OCI-LY3 (cell line): ENCODE measurements around the gene FCN2.
A peak's percentile ranks its signal among the peaks of the same experiment; 100 is the strongest.

Experiments used
- H2AFZ ChIP-seq: fragments of 200-600, 300-600 bp; shearing (Covaris generic); 2 replicates; pipeline ENCODE4 v1.6.0; 2014; ENCODE audit warnings: antibody characterized with exemption, low read depth, low read length
- H3K27ac ChIP-seq: fragments of 200-600, 300-600 bp; sonication (generic); 2 replicates; pipeline ENCODE4 v1.5.1; 2014; ENCODE audit warnings: mild to moderate bottlenecking, low read length, moderate library complexity, mixed read lengths
- H3K27me3 ChIP-seq: fragments of 200-600, 300-600 bp; sonication (generic); 2 replicates; pipeline ENCODE4 v1.6.1; 2014; ENCODE audit warnings: low read depth, low read length, mixed read lengths
- H3K36me3 ChIP-seq: fragments of 200-600, 300-600 bp; sonication (generic); replicated peaks from 2 replicates; pipeline ENCODE3; 2014; ENCODE audit warnings: low read depth, low read length, mixed read lengths
- H3K4me1 ChIP-seq: fragments of 300-600, 200-600 bp; sonication (generic); 2 replicates; pipeline ENCODE4 v1.6.1; 2014; ENCODE audit warnings: low read length, mixed read lengths
- H3K4me2 ChIP-seq: fragments of 200-600, 300-600 bp; sonication (generic); 2 replicates; pipeline ENCODE4 v1.6.1; 2014; ENCODE audit warnings: low read length, mixed read lengths
- H3K4me3 ChIP-seq: fragments of 300-600, 200-600 bp; sonication (generic); 2 replicates; pipeline ENCODE4 v1.5.1; 2014; ENCODE audit warnings: antibody characterized with exemption, mild to moderate bottlenecking, low read length, moderate library complexity
- H3K79me2 ChIP-seq: fragments of 300-600, 200-600 bp; shearing (Covaris generic); 2 replicates; pipeline ENCODE4 v1.6.1; 2014; ENCODE audit warnings: mild to moderate bottlenecking, low read length, mixed read lengths
- H3K9ac ChIP-seq: fragments of 300-600, 200-600 bp; shearing (Covaris generic); 2 replicates; pipeline ENCODE4 v1.6.0; 2014; ENCODE audit warnings: mild to moderate bottlenecking, low read length, moderate library complexity
- H3K9me3 ChIP-seq: fragments of 200-600, 300-600 bp; shearing (Covaris generic); 2 replicates; pipeline ENCODE4 v1.6.1; 2014; ENCODE audit warnings: low read length, mixed read lengths; ENCODE audit not compliant: insufficient read depth
- H4K20me1 ChIP-seq: fragments of 200-600, 300-600 bp; sonication (generic); 2 replicates; pipeline ENCODE4 v1.6.1; 2016; ENCODE audit warnings: low read length, mixed read lengths; ENCODE audit not compliant: insufficient read depth
- CTCF ChIP-seq: fragments of 200-600, 300-600 bp; sonication (generic); IDR thresholded peaks from 2 replicates; pipeline ENCODE4 v1.5.1; 2014; ENCODE audit warnings: antibody characterized with exemption, low read length, low read depth
- EZH2phosphoT487 ChIP-seq: fragments of 200-600 bp; shearing (Covaris generic); IDR thresholded peaks from 2 replicates; pipeline ENCODE4 v1.6.1; 2018; ENCODE audit warnings: antibody characterized with exemption, mixed run types, low read depth

Gene FCN2

GRCh38 chr9:134872482-134873231, 8.0 kb upstream of the FCN2 start:
- H3K4me2 ChIP-seq, result no peak overlapping the region

GRCh38 chr9:134875371-134875770, 5.2 kb upstream of the FCN2 start:
- Histone ChIP-seq H4K20me1 (no peaks in the 10 kb centered on the region), H3K9me3 (0 out of 2 replicates have a peak, but pooled peaks cover 12% of the 10 kb centered on the region), H3K36me3 (peaks cover 4% of the 10 kb centered on the region), H3K9ac (no peak overlapping the region), H3K4me2 (no peak overlapping the region), H2AFZ (peak overlapping the region; percentile 32; the same call in 1 of the 2 replicates), H3K79me2 (no peaks in the 10 kb centered on the region), H3K4me1 (peaks cover 6% of the 10 kb centered on the region; the same call in 1 of the 2 replicates), H3K27me3 (no peaks in the 10 kb centered on the region), H3K27ac (no peak overlapping the region), H3K4me3 (no peak overlapping the region)
- TF ChIP-seq CTCF, result no peak
- no peak for TF ChIP-seq EZH2phosphoT487

More at GRCh38 chr9:134872482-134873231, 8.0 kb upstream of the FCN2 start:
- H3K27ac ChIP-seq, result no peak overlapping the region
- H3K9ac ChIP-seq, result no peak overlapping the region
- no peaks in the 10 kb centered on the region for H3K79me2 ChIP-seq
- no peaks in the 10 kb centered on the region for H3K27me3 ChIP-seq
- H4K20me1 ChIP-seq, result no peaks in the 10 kb centered on the region
- H3K4me1 ChIP-seq, result peaks cover 20% of the 10 kb centered on the region
- peaks cover 4% of the 10 kb centered on the region for H3K36me3 ChIP-seq
- H3K9me3 ChIP-seq, result 0 out of 2 replicates have a peak, but pooled peaks cover 12% of the 10 kb centered on the region
- TF ChIP-seq CTCF (no peak), EZH2phosphoT487 (no peak)
- no peak overlapping the region for H2AFZ ChIP-seq
- H3K4me3 ChIP-seq, result no peak overlapping the region

GRCh38 chr9:134877541-134877940, 3.1 kb upstream of the FCN2 start:
- H4K20me1 ChIP-seq, result no peaks in the 10 kb centered on the region
- TF ChIP-seq CTCF (no peak), EZH2phosphoT487 (no peak)

GRCh38 chr9:134879664-134880483, 736 bp upstream of the FCN2 start:
- no peaks in the 10 kb centered on the region for H3K9me3 ChIP-seq
- no peaks in the 10 kb centered on the region for H4K20me1 ChIP-seq
- H3K27ac ChIP-seq, result no peak overlapping the region
- no peak overlapping the region for H3K4me2 ChIP-seq
- H3K4me3 ChIP-seq, result no peak overlapping the region
- no peaks in the 10 kb centered on the region for H3K79me2 ChIP-seq
- H3K9ac ChIP-seq, result no peak overlapping the region
- H2AFZ ChIP-seq, result no peak overlapping the region
- no peaks in the 10 kb centered on the region for H3K36me3 ChIP-seq
- H3K27me3 ChIP-seq, result no peaks in the 10 kb centered on the region
- TF ChIP-seq EZH2phosphoT487 (no peak), CTCF (no peak)
- peaks cover 6% of the 10 kb centered on the region; the same call in 1 of the 2 replicates for H3K4me1 ChIP-seq

More at GRCh38 chr9:134877541-134877940, 3.1 kb upstream of the FCN2 start:
- Histone ChIP-seq H3K9me3 (0 out of 2 replicates have a peak, but pooled peaks cover 9% of the 10 kb centered on the region), H3K36me3 (peaks cover 4% of the 10 kb centered on the region), H3K4me3 (no peak overlapping the region), H2AFZ (no peak overlapping the region), H3K9ac (no peak overlapping the region), H3K79me2 (no peaks in the 10 kb centered on the region), H3K27ac (no peak overlapping the region), H3K27me3 (no peaks in the 10 kb centered on the region), H3K4me2 (no peak overlapping the region), H3K4me1 (peaks cover 6% of the 10 kb centered on the region; the same call in 1 of the 2 replicates)
